DND-41 (cell line): ENCODE results near the gene PTGS1.

Experiments
- ATAC-seq: fragments of 200-7000 bp; cut with Tn5 transposase; 3 replicates; pipeline ENCODE4 v1.9.1; 2021; ENCODE audit warnings: low read depth; ENCODE audit not compliant: insufficient read depth
- DNase-seq: peaks from one replicate; pipeline ENCODE4 v3.0.0-alpha.2; 2020
- H2AFZ ChIP-seq: 2 replicates; pipeline ENCODE4 v1.6.0; 2012; ENCODE audit warnings: low read depth, low read length
- H3K27ac ChIP-seq: 2 replicates; pipeline ENCODE4 v1.5.1; 2012; ENCODE audit warnings: low read length, inconsistent platforms
- H3K27me3 ChIP-seq: fragments of 200-600 bp; sonication (generic); 2 replicates; pipeline ENCODE4 v1.6.0; 2012; ENCODE audit warnings: low read length, mild to moderate bottlenecking, inconsistent platforms; ENCODE audit not compliant: insufficient read depth, poor library complexity
- H3K36me3 ChIP-seq: 2 replicates; pipeline ENCODE4 v1.5.1; 2012; ENCODE audit warnings: low read length, inconsistent platforms; ENCODE audit not compliant: insufficient read depth
- H3K4me1 ChIP-seq: 2 replicates; pipeline ENCODE4 v1.5.1; 2012; ENCODE audit warnings: mild to moderate bottlenecking, low read length; ENCODE audit not compliant: insufficient read depth
- H3K4me2 ChIP-seq: 2 replicates; pipeline ENCODE4 v1.6.0; 2012; ENCODE audit warnings: mild to moderate bottlenecking, moderate library complexity, low read length, inconsistent platforms; ENCODE audit not compliant: insufficient read depth
- H3K4me3 ChIP-seq, 2 experiments: fragments of 200-600 bp in 1 of 2; shearing (Covaris generic) in 1 of 2; 2 replicates each; pipeline ENCODE4 v1.5.1; 2012 to 2016; ENCODE audit warnings: inconsistent platforms in 2 of 2, low read length in 2 of 2, mild to moderate bottlenecking in 2 of 2, low read depth in 1 of 2, moderate library complexity in 1 of 2
- H3K79me2 ChIP-seq: 2 replicates; pipeline ENCODE4 v1.6.0; 2012; ENCODE audit warnings: low read length, inconsistent platforms; ENCODE audit not compliant: insufficient read depth
- H3K9ac ChIP-seq: 2 replicates; pipeline ENCODE4 v1.6.0; 2012; ENCODE audit warnings: low read depth, mild to moderate bottlenecking, inconsistent platforms, low read length, moderate library complexity
- H3K9me3 ChIP-seq: 2 replicates; pipeline ENCODE4 v1.5.1; 2012; ENCODE audit warnings: low read length, moderate library complexity, mild to moderate bottlenecking, inconsistent platforms; ENCODE audit not compliant: insufficient read depth, severe bottlenecking
- H4K20me1 ChIP-seq: 2 replicates; pipeline ENCODE4 v1.6.0; 2012; ENCODE audit warnings: low read length; ENCODE audit not compliant: insufficient read depth
- EZH2 ChIP-seq: IDR thresholded peaks from 3 replicates; pipeline ENCODE4 v1.6.1; 2012; ENCODE audit warnings: borderline replicate concordance, low read depth, mild to moderate bottlenecking, moderate library complexity, low read length, inconsistent platforms; ENCODE audit not compliant: severe bottlenecking
- TF ChIP-seq, protein P1 (sequence below): IDR thresholded peaks from 2 replicates; pipeline ENCODE4 v1.5.1; 2012; ENCODE audit warnings: borderline replicate concordance, low read length, moderate library complexity, mild to moderate bottlenecking; ENCODE audit not compliant: poor library complexity, severe bottlenecking; ENCODE audit errors: extremely low read depth

The PTGS1 gene

DNA sequence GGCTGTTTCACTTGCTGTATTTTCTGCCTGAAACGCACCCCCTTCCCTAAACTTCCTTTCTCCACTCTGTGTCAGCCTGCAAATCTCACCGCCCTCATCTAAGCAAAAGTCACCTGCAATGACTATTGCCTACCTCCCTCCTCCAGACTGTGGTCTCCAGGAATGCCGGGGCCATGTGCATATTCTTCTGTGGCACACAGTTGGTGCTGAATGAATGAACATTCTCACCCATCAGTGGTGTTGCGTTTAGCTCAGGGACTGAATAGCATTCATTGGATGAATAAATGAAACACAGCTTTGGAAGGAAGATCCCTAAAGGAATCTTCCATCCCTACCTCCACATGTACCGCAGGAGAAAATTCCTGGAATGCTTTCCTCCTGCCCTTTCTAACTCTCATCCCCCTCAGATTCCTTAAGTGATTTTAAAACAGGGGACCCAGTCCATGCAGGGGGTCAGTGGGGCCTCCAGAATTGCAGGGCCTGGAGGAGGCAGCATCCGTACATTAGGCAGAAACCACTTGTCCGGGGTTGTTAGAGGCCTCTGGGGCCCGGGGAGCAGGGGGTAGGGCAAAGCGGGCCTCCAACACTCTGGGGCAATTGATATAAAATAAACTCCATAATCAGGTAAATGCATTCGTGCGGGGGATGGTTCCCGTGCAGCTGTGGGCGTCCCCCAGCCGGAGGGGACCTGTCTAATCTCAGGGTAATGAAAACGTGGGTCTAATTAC lies 28.3 kb upstream of the PTGS1 start:
- Histone ChIP-seq H3K36me3 (no peaks in the 10 kb centered on the region), H3K27ac (no peak overlapping the region), H3K9me3 (no peaks in the 10 kb centered on the region), H3K9ac (no peak overlapping the region), H3K4me2 (no peak overlapping the region), H3K79me2 (no peaks in the 10 kb centered on the region), H2AFZ (no peak overlapping the region), H3K4me3 (no peak overlapping the region), H4K20me1 (no peaks in the 10 kb centered on the region), H3K27me3 (peaks cover 3% of the 10 kb centered on the region), H3K4me1 (no peaks in the 10 kb centered on the region)
- TF ChIP-seq, protein P1, sequence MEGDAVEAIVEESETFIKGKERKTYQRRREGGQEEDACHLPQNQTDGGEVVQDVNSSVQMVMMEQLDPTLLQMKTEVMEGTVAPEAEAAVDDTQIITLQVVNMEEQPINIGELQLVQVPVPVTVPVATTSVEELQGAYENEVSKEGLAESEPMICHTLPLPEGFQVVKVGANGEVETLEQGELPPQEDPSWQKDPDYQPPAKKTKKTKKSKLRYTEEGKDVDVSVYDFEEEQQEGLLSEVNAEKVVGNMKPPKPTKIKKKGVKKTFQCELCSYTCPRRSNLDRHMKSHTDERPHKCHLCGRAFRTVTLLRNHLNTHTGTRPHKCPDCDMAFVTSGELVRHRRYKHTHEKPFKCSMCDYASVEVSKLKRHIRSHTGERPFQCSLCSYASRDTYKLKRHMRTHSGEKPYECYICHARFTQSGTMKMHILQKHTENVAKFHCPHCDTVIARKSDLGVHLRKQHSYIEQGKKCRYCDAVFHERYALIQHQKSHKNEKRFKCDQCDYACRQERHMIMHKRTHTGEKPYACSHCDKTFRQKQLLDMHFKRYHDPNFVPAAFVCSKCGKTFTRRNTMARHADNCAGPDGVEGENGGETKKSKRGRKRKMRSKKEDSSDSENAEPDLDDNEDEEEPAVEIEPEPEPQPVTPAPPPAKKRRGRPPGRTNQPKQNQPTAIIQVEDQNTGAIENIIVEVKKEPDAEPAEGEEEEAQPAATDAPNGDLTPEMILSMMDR, result no peak
- TF ChIP-seq EZH2, result no peak
- no peak for ATAC-seq
- no peak for DNase-seq

DNA sequence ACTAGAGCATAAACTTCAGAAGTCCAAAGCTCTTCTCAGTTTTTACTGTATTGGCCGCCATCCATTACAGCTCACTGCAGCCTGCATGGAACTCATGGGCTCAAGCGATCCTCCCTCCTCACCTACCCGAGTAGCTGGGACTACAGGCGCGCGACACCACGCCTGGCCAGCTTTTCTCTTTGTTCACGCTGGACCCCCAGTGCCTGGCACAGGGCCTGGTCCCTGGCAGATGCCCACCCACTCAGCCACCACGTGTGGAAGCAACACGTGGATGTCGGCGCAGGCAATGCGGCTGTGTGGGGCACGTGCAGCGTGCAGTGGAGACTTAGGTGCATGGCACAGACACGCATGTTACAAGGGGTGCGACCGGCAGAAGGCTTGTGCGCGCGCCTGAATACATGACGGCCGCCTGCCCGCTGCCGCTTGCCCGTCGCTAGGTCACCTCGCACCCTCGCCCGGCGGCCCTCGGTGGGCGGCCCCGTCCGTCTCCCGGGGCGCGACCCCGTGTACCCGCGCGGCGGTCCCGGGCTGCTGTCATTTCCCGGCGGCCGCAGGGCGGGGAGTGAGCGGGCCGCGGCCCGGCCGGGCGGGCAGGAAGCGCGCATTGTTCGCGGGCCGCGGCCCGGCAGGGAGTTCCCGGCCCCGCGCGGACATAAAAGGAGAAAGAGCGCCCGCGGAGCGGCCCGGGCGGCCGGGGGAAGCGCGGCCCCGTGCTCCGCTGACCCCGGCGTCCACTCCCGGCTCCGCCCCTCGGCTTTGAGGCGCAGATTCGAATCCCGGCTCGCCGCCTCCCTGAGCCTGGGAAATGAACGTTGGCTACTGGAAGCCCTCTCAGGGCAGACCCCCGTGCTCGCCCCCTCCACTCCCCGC lies 24.1 kb upstream of the PTGS1 start:
- H3K79me2 ChIP-seq, result no peaks in the 10 kb centered on the region
- H3K4me2 ChIP-seq, result no peak overlapping the region
- TF ChIP-seq, protein P1, result no peak
- TF ChIP-seq EZH2, result no peak
- no peaks in the 10 kb centered on the region for H4K20me1 ChIP-seq
- no peak overlapping the region for H3K9ac ChIP-seq
- no peak for ATAC-seq
- DNase-seq, result no peak
- H3K4me3 ChIP-seq, result no peak overlapping the region
- no peak overlapping the region for H2AFZ ChIP-seq
- H3K4me1 ChIP-seq, result no peaks in the 10 kb centered on the region
- no peaks in the 10 kb centered on the region for H3K9me3 ChIP-seq
- no peaks in the 10 kb centered on the region for H3K36me3 ChIP-seq
- no peaks in the 10 kb centered on the region for H3K27me3 ChIP-seq
- H3K27ac ChIP-seq, result no peak overlapping the region

DNA sequence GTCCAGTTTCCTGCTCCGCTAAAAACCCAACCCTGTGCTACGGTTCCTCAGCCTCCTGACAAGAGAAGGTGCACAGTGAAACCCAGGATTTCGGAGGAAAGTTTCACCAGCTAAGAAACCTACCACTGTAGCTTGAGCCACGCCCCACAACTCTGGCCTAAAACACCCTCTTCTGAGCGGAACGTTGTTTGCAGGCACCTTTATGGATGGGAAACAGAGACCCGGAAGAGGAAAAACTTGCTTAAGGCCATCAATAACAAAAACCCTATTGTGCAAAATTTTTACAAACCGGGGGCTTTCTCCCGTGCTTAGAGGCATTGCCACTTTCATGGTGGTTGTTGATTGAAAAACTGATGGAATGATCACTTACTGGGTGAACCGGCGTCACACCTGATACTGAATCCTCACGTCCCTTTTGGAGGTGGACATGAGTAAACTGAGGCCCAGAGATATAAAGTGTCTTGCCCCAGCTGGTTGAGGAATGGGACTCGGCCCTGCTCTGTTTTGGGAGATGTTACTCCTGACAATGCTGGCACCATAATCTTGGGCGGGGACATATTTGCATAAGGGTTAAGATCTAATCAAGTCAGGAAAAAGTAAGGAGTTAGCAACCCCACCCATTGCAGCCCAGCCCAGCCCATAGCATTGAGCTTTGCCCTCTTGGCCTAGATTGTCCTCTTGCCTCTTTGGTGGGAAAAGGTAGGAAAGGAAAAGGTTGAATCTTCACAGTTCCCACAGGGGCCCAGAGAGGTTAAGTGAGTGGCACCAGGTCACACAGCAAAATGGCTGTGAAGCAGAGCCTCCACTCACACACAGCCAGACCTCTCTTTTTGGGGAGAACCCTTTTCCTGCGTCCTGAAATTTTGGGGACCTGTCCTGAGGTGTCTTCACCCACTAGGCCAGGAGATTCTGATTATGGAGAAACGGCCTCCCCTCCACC lies 23.2 kb upstream of the PTGS1 start:
- no peak overlapping the region for H3K4me3 ChIP-seq
- no peak for ATAC-seq

More for the DNA sequence above, 23.2 kb upstream of the PTGS1 start:
- Histone ChIP-seq H3K9ac (no peak overlapping the region), H3K79me2 (no peaks in the 10 kb centered on the region), H2AFZ (no peak overlapping the region), H3K4me1 (no peaks in the 10 kb centered on the region), H3K27ac (no peak overlapping the region), H3K36me3 (no peaks in the 10 kb centered on the region), H3K27me3 (no peaks in the 10 kb centered on the region), H3K9me3 (no peaks in the 10 kb centered on the region), H3K4me2 (no peak overlapping the region), H4K20me1 (no peaks in the 10 kb centered on the region)
- TF ChIP-seq, protein P1, result no peak
- TF ChIP-seq EZH2, result no peak
- DNase-seq, result no peak
